Fibroblast of the aortic adventitia (primary cell): ENCODE results near the gene ARHGEF4. TPM values are rescaled to one million over a fixed set of nuclear protein-coding genes. Genes with fewer than 3 reads are reported as not detected.

Source experiments
- DNase-seq: peaks from one replicate; pipeline ENCODE4 v3.0.0-alpha.2; 2010; ENCODE audit warnings: low read depth
- H3K4me3 ChIP-seq: 2 replicates; pipeline ENCODE4 v1.5.1; 2011; ENCODE audit warnings: low read depth, mild to moderate bottlenecking, control low read depth, low read length, moderate library complexity
- CTCF ChIP-seq: IDR thresholded peaks from 2 replicates; pipeline ENCODE4 v1.5.1; 2011; ENCODE audit warnings: mild to moderate bottlenecking, low read length, control low read depth, inconsistent platforms; ENCODE audit not compliant: insufficient read depth
- total RNA-seq: library from RNA; depleted of rRNA; stranded (reverse); fragments of >200 nt; gene quantifications from 2 replicates; pipeline ENCODE4 v1.2.3, GENCODE V29; 2012; ENCODE audit warnings: low replicate concordance

Gene ARHGEF4
- total RNA-seq, 1 donor, result 5.2 TPM

GRCh38 chr2:130911482-130911881, 74.8 kb downstream of the ARHGEF4 start:
- no peak overlapping the region for H3K4me3 ChIP-seq
- DNase-seq, result no peak
- no peak for TF ChIP-seq CTCF

- no peak for TF ChIP-seq CTCF
- no peak for DNase-seq
- H3K4me3 ChIP-seq, result no peak overlapping the region
Measured at GRCh38 chr2:130911996-130912395, 75.3 kb downstream of the ARHGEF4 start.

- TF ChIP-seq CTCF, result no peak
Measured at GRCh38 chr2:130912471-130912870, 75.8 kb downstream of the ARHGEF4 start.

GRCh38 chr2:130913891-130914290, 77.2 kb downstream of the ARHGEF4 start:
- H3K4me3 ChIP-seq, result no peak overlapping the region
- no peak for TF ChIP-seq CTCF

More at GRCh38 chr2:130912471-130912870, 75.8 kb downstream of the ARHGEF4 start:
- DNase-seq, result no peak
- no peak overlapping the region for H3K4me3 ChIP-seq

GRCh38 chr2:130915149-130915548, 78.4 kb downstream of the ARHGEF4 start:
- no peak overlapping the region for H3K4me3 ChIP-seq
- no peak for TF ChIP-seq CTCF
- no peak for DNase-seq

More at GRCh38 chr2:130913891-130914290, 77.2 kb downstream of the ARHGEF4 start:
- no peak for DNase-seq

GRCh38 chr2:130915595-130916437, 79.1 kb downstream of the ARHGEF4 start:
- TF ChIP-seq CTCF, result no peak
- DNase-seq, result no peak
- H3K4me3 ChIP-seq, result no peak overlapping the region

- no peak for DNase-seq
- no peak for TF ChIP-seq CTCF
- no peak overlapping the region for H3K4me3 ChIP-seq
Measured at GRCh38 chr2:130916438-130916705, 79.7 kb downstream of the ARHGEF4 start.
